ENCODE results near the gene GJB5.
"Not testable (repeated sequence)": the region's sequence is repeated elsewhere in the genome, so short reads cannot be mapped to it uniquely, and the experiment has no call there.

The GJB5 gene

DNA sequence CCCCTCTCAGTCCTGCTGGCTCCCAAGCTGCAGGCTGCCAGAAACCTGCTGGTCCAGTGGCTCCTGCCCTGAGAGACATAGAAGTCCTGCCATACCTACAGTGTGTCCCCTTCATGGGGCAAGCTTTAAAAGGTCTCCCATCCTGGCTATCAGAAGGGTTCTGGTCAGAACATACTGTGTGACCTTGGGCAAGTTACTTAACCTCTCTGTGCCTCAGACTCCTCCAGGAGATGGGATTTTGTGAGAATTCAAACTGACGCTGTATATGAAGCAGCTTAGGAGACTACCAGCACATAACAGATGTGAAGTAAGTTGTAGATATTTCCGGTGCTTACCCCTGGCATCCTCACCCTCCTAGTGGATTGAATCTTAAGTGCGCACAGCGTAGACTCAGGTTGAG, 8.7 kb upstream of the GJB5 start:
- DNase-seq, result no peak

DNA sequence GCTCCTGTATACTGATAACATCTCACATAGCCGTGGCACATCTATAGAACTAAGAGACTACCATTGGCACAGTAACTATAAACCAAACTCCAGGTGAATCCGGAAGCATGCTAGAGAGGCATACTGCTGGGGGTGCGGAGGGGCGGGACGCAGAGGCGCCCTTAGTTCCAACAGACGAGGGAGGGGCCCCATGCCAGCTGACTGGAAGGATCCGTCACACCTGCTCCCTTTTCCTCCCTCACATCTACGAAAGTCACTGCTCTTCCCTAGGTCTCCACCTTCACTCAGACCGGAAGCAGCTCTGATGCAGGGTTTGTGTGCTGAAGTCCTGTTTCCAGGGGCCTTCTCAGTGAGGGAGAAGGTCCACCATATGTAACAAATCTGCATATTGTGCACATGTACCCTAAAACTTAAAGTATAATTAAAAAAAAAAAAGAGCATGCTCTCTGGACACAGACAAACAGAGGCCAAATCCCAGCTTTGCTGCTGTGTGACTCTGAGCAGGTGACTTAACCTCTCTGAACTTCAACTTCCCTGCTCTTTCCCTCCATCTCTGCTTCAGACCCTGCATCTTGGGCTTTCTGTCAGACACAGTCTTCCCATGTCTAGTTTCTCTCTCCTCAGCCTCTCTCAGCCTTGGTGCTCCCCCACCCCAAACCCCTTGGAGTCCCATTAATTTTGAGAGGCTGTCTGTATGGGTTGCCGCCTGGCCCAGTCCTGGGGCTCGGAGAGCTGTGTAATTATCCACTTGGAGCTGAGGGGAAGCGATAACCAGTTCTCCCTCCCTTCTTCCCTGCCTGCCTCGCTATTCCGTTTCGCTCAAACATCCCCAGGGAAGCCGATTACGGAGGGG, 7.8 kb upstream of the GJB5 start:
- no peak for DNase-seq

DNA sequence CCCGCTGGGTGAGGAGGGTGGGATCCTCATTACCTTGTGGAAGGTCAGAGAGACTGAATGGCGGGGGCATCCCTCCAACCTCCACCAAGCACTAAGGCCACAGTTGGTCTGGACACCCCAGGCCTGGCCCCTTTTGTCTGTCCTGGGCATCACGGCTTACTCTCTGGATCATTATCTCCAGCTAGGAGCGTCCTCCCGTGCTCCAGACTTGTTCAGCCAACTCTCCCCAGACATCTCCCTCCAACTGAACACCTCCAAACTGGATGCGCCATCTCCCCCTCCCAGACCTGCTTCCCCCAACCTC, 7.3 kb upstream of the GJB5 start:
- no peak for DNase-seq

DNA sequence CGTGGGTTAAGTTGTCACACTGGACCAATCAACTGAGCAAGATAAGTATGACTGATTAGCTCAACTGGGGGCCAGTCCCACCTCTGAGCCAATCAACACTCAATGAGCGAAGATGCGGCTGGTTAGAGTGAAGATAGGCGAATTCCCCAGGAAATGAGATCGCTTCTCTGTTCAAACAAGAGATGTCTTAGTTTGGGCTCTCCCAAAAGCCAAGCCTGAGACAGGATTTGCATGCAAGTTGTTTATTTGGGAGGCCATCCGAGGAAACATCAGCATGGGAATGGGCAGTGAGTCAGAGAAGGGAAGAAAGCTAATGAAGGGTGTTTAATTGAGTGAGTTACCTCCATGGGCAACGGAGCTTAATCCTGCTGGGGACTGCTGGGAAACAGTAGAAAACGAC, 4.9 kb upstream of the GJB5 start:
- no peak for DNase-seq

DNA sequence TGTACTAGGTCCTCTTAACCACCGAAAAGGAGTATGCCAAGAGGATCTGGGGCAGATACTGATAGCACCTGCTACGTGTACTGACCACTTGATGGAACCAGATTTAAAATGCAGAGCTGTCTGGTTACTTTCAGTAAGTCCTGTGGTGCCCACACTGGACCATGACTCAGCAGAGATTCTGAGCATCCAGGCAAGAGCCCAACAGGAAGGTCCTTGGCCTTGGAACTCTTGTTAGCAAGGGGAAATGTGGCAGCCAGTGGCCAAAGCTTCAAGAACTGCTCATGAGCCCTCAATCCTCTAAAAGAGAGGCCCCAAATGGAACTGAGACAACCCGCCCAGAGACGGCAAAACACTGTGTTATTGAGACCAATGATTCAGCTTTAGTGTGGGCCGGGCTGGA, 4.2 kb upstream of the GJB5 start:
- no peak for DNase-seq

DNA sequence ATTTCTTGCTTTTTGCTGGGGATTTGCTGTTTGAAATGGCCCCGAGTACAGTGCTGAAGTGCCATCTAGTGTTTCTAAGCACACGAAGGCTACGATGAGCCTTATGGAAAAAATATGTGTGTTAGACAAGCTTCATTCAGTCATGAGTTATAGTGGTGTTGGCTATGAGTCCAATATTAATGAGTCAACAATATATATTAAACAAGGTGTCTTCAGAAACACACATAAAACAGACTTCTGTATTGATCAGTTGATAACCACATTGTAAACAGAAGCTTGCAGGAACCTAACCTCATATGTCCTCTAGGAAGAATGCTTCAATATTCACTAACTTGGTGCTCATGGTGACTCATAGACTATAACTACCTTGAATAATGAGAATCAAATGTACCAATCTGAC, 1.7 kb upstream of the GJB5 start:
- no peak for DNase-seq

DNA sequence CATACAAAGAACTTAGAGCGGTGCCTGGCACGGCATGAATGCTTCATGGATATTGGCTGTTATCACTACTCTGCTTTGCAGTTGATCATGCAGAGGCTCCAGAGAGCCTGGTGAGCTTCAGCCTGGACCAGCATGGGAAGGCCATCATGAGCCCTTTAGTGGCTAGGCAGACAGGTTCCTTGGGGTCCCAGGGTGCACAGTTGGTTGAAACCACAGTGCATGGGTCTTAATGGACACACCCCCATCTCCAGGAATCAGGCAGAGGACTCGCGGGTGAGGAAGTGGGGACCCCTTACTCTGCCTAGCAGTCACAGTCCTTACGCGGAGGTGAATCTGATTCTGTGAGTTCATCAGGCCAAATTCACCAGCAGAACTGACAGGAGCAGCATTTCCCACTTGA, 1.1 kb downstream of the GJB5 start:
- DNase-seq, result no peak

DNA sequence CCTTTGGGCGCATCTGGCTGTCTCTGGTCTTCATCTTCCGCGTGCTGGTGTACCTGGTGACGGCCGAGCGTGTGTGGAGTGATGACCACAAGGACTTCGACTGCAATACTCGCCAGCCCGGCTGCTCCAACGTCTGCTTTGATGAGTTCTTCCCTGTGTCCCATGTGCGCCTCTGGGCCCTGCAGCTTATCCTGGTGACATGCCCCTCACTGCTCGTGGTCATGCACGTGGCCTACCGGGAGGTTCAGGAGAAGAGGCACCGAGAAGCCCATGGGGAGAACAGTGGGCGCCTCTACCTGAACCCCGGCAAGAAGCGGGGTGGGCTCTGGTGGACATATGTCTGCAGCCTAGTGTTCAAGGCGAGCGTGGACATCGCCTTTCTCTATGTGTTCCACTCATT, 2.5 kb downstream of the GJB5 start:
- DNase-seq, result no peak

DNA sequence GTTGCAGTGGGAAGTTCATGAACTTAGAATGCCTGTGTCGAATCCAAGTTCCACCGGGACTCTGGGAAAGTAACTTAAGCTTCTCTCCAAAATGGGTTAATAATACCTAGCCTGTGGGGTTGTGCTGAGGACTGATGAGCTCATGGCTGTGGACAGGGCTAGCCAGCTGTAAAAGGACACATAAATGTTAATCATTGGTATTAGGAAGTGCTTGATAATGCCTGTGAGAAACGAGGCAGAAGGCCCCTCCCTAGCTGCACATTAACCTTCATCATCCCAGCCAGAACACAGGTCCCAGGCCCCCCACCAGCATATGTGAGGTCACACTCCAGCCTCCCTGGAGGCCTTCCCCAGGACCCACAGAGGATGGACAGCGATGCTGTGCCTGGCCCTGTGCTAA, 3.9 kb downstream of the GJB5 start:
- DNase-seq, result no peak

DNA sequence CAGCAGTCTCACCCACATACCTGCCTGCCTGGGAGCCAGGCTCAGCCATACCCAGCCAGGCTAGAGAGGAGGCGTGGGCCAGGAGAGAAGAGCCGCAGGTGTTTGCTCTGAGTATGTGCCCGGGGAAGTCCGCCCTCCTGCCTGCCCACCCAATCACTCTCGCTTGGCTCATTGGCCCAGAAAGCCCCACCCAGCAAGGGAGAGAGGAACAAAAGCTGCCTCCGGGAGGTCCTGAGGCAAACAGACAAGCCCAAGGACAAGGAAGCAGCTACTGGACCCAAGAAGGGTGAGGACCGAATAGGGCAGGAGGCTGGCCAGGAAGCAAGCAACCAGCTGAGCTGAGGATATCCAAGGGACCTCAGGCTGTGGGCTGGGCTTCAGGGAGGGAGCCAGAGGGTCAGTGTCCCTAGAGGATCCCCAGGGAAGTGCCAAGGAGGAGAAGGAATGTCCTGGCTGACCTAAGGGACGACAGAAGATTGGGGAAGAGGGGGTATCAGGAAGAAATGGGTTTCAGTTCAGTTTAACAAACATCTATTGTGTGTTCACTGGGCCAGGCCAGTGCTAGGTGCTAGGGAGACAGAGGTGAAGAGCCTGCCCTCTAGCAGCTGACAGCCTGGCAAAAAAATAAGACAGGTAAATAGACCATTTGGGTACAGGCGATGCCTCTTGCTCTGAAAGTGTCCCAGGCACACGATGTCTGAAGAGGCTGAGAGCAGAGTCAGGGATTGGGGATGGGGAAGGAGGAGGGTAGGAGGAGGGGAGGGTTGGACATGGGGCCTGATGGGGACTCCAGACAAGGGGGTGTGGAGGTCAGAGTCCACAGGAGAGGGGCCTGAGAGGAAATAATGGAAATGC, 4.9 kb downstream of the GJB5 start, which contains the start of gene GJB4:
GJB4 (plus strand) TSS at position 238 of the 855 bp plus-strand sequence. CDS start 1,515 bp downstream, outside the sequence.
- no peak for DNase-seq

DNA sequence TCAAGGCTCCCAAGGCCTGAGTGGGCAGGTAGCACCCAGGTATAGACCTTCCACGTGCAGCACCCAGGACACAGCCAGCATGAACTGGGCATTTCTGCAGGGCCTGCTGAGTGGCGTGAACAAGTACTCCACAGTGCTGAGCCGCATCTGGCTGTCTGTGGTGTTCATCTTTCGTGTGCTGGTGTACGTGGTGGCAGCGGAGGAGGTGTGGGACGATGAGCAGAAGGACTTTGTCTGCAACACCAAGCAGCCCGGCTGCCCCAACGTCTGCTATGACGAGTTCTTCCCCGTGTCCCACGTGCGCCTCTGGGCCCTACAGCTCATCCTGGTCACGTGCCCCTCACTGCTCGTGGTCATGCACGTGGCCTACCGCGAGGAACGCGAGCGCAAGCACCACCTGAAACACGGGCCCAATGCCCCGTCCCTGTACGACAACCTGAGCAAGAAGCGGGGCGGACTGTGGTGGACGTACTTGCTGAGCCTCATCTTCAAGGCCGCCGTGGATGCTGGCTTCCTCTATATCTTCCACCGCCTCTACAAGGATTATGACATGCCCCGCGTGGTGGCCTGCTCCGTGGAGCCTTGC, 6.4 kb downstream of the GJB5 start:
- DNase-seq, result no peak

DNA sequence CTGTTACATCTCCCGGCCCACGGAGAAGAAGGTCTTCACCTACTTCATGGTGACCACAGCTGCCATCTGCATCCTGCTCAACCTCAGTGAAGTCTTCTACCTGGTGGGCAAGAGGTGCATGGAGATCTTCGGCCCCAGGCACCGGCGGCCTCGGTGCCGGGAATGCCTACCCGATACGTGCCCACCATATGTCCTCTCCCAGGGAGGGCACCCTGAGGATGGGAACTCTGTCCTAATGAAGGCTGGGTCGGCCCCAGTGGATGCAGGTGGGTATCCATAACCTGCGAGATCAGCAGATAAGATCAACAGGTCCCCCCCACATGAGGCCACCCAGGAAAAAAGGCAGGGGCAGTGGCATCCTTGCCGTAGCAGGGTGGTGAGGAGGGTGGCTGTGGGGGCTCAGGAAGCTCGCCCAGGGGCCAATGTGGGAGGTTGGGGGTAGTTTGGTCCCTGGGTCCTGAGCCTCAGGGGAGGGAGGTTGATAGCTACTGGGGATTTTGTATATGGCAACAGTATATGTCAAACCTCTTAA, 7.0 kb downstream of the GJB5 start:
- DNase-seq, result no peak

DNA sequence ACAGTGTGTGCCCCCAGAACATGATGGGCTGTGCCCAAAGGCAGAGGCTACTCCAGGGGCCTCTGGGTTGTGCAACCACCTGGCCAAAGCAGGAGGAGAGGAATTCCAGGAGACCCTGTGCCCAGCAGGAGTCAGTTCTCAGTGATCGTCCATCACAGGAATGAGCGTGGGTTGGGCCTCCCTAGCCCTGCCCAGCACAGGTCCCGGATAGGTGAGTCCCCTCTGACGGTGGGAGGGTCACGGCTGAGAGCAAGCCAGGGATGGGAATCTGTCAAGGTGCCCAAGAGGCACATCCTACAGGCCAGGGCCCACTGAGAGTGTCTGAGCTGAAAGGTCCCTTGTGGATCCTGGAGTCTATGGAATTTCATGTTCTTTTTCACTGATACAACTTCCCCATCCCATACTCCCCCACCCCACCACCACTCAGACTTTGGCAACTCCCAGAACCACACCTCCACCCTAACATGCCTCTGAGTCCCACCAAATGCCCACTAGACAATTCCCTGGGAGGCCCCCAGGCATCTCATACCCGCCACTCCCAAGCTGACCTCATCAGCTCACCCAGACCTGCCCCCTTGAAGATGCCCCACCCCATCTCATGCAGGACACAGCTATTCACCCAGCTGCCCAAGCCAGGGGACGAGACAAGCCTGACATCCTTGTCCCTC, 7.8 kb downstream of the GJB5 start:
- no peak for DNase-seq

DNA sequence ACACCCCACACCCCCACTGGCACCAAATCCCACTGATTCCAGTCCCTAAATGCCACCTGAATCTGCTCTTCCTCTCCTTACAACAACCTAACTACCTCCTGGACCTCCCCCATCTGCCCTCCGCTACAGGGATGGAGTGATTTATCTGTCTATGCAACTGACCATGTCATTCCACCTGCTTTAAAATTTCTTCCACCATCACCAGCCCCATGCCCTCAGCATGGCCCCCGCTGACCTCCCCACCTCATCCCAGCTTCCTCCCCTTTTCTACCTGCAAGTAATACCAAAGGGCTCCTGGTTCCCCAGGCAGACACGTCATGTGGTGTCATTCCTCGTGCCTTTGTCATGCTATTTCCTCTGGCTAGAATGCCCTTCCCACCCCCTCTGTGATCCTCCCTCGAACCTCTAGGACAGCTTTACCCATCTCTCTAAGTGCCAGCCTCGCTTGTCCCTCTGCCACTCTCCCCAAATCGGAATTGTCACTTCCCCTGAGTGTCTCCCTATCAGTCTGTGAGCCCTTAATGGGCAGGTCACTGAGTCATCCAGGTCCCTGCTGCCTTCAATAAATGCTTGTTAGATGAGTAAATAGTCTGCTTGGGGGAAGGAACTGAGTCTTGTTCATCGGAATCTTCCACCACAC, 8.4 kb downstream of the GJB5 start:
- no peak for DNase-seq

DNA sequence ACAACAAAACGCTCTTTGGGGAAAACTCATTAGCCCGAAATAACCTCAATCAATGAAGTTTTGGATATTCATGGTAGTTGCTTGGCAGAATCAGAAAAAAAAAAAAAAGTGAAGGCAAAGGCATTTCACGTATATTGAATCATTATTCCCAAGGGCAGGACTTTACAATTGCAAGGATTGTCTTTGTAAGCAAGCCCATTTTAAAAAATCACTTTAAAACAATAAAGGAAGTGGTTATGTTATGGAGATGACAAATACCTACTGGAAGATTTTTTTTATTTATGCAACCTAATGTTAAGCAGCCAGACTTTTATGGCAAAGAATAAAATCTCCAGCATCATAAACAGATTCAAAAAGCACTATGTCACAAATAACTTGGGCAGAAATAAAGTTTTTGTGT, 14.0 kb downstream of the GJB5 start:
- no peak for DNase-seq

DNA sequence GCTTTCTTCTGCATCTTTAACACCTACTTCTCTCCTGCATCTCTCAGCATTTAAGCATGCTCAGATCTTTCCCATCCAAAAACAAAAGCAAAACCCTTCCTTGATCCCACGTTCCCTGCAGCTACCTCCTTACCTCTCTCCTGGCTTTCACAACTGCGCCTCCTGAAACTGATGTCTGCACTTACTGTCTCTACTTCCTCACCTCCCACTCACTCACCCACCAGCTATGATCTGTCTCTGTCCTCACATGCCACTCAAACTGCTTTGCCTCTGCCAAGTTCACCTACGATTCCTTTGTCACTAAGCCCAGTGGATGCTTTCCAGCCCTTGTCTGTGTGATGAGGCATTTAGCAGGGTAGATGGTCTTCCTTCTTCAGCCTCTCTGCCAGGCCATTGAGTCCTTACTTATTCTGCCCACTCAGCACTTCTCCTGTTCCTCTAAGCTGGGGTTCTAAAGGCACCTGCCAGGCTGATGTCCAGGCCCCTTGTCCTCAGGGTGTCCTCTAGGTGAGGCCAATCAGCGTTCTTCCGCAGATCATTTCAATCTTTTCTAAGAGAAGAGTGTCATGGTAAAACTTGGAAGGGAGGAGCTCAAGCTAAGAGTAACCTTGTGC, 16.2 kb downstream of the GJB5 start:
- no peak for DNase-seq

DNA sequence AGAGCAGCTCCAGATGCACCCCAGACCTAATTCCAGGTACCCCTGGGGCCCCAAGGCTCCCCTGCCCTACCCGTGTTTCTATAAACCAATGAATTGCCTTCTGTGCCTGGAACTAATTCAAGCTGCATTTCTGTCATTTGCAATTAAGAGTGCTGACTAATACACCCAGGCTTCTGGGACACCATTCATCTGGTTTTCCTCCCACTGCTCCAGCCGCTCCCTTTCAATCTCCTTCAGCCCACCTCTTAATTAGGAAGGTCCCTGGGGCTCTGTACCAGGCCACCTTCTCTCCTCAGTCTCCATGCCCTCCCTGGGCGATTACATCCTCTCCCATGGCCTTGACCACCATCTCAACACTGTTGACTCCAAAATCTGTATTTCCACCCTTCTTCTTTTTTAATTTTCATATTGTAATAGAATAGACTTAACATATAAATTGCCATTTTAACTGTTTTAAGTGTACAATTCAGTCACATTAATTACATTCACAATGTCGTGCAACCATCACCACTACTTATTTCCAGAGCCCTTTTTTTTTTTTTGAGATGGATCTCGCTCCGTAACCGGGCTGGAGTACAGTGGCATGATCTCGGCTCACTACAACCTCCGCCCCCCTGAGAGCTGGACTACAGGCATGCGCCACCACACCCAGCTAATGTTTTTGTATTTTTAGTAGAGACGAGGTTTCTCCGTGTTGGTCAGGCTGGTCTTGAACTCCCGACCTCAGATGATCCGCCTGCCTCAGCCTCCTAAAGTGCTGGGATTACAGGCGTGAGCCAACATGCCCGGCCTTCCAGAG, 16.9 kb downstream of the GJB5 start:
- no peak for DNase-seq

DNA sequence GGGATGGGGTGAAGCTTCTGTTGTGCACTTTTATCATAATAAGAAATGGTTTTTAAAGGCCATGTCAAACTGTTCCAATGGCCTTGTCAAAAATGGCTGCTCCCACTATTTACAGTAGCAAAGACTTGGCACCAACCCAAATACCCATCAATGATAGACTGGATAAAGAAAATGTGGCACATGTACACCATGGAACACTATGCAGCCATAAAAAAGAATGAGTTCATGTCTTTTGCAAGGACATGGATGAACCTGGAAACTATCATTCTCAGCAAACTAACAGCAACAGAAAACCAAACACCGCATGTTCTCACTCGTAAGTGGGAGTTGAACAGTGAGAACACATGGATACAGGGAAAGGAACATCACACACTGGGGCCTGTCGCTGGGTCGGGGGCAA, 18.3 kb downstream of the GJB5 start:
- DNase-seq, result not testable (repeated sequence)

DNA sequence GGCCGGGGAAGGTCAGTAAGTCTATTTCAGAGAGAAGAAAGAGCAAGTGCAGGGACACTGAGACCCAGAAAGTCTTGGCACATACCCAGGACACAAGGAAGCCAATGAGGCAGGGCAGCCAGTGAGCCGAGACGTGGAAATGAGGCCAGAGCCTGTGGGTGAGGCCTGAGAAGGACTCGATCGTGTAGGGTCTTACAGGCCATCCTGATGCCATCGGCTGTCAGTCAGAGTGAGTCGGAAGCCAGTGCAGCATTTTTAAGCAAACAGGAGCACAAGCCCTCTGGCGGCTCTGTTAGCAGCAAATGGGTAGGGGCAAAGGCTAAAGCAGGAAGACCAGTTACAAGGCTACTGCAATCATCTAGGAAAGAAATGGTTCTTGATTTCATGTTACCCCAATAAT, 20.1 kb downstream of the GJB5 start:
- no peak for DNase-seq

DNA sequence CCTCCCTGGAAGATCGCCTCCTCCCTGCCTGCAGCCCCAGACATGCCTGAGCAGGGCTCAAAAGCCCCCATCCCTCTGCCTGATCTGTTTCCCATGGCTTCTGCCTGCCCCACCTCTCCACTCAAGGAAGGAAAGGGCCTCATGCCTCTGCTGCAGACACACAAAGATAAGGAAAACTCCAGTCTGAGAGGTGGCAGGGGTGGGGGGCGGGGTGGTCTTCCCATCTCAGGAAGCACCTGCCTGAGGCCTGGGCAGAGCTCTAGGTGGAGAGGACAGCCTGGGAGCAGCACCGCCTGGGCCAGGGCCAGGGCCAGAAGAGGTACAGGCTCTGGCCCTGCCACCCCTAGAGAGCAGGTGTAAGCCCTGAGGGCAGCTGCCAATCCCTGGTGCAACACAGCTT, 22.1 kb downstream of the GJB5 start:
- DNase-seq, result no peak

All from activated CD4-positive, CD25-positive, alpha-beta regulatory T cell treated with anti-CD3 and anti-CD28 coated beads, Interleukin-2, amount 50 U/mL, for 72 hours (primary cell).